HG03378 (cell line): ENCODE results near the gene CPA2.
"Not testable (repeated sequence)": the region's sequence is repeated elsewhere in the genome, so short reads cannot be mapped to it uniquely, and the experiment has no call there.

Source experiments
- ATAC-seq: cut with Tn5 transposase; IDR thresholded peaks from one replicate; pipeline ENCODE4 v1.9.1; 2021; ENCODE audit warnings: mild to moderate bottlenecking, moderate library complexity; ENCODE audit not compliant: unreplicated experiment

The CPA2 gene

GRCh38 chr7:130304878-130305277, 38.2 kb downstream of the CPA2 start:
- no peak for ATAC-seq

GRCh38 chr7:130305433-130306042, 38.9 kb downstream of the CPA2 start:
- no peak for ATAC-seq

GRCh38 chr7:130309986-130310385, 43.3 kb downstream of the CPA2 start:
- ATAC-seq = no peak

- ATAC-seq = no peak
Measured at GRCh38 chr7:130314305-130314704, 47.6 kb downstream of the CPA2 start.

GRCh38 chr7:130319541-130319940, 52.9 kb downstream of the CPA2 start:
- no peak for ATAC-seq

GRCh38 chr7:130321542-130322229, 55.0 kb downstream of the CPA2 start:
- not testable (repeated sequence) for ATAC-seq

- ATAC-seq = no peak
Measured at GRCh38 chr7:130322615-130323014, 56.0 kb downstream of the CPA2 start.

- ATAC-seq = no peak
Measured at GRCh38 chr7:130324306-130324943, 57.8 kb downstream of the CPA2 start.

GRCh38 chr7:130329681-130330080, 63.0 kb downstream of the CPA2 start:
- no peak for ATAC-seq

- no peak for ATAC-seq
Measured at GRCh38 chr7:130332259-130333053, 65.8 kb downstream of the CPA2 start.

GRCh38 chr7:130333832-130334231, 67.2 kb downstream of the CPA2 start:
- ATAC-seq = no peak

- ATAC-seq = no peak
Measured at GRCh38 chr7:130334274-130334673, 67.6 kb downstream of the CPA2 start.

GRCh38 chr7:130337410-130337971, 70.8 kb downstream of the CPA2 start:
- no peak for ATAC-seq

GRCh38 chr7:130338233-130338632, 71.6 kb downstream of the CPA2 start:
- no peak for ATAC-seq
